WTC11 (cell line): ENCODE data around the gene RBPMS2. TPM values are rescaled to one million over a fixed set of nuclear protein-coding genes. Genes with fewer than 3 reads are reported as not detected.

Source experiments
- ATAC-seq: fragments of 200-7000 bp; cut with Tn5 transposase; 2 replicates; pipeline ENCODE4 v1.10.0; 2021; ENCODE audit warnings: mild to moderate bottlenecking, moderate library complexity
- Bru-seq: library from RNA; stranded (reverse); fragments of 400-500 nt; gene quantifications from one replicate; lab custom pipeline; 2021; lab: Mats Ljungman, UMichigan
- CTCF ChIA-PET: fragments of 300-600 bp; sonication (Branson Sonifier 250); formaldehyde crosslinking; loops from one replicate; lab custom pipeline; 2021; ENCODE audit warnings: antibody characterized with exemption; lab: Charles Lee
- POLR2A ChIA-PET: fragments of 350-600 bp; sonication (Branson Sonifier 250); formaldehyde crosslinking; loops from one replicate; lab custom pipeline; 2021; ENCODE audit warnings: antibody characterized with exemption; lab: Charles Lee
- DNase-seq: peaks from one replicate; pipeline ENCODE4 v3.0.0; 2021; ENCODE audit warnings: low spot score
- H3K27ac Mint-ChIP-seq: 2 replicates; pipeline ENCODE4 v1.8.0; 2021; ENCODE audit warnings: mixed read lengths
- H3K27me3 Mint-ChIP-seq: 2 replicates; pipeline ENCODE4 v1.8.0; 2021; ENCODE audit warnings: low read depth, mild to moderate bottlenecking, moderate library complexity, mixed read lengths
- H3K36me3 Mint-ChIP-seq: 2 replicates; pipeline ENCODE4 v1.8.0; 2021; ENCODE audit warnings: mixed read lengths
- H3K4me1 Mint-ChIP-seq: 2 replicates; pipeline ENCODE4 v1.8.0; 2022; ENCODE audit warnings: mixed read lengths
- H3K4me3 Mint-ChIP-seq: 2 replicates; pipeline ENCODE4 v1.8.0; 2021; ENCODE audit warnings: mild to moderate bottlenecking, moderate library complexity, mixed read lengths
- H3K9me3 Mint-ChIP-seq: 2 replicates; pipeline ENCODE4 v1.8.0; 2021; ENCODE audit warnings: mixed read lengths
- ATF6 ChIP-seq: sonication (generic); formaldehyde crosslinking; IDR thresholded peaks from 2 replicates; pipeline ENCODE4 v1.8.1; 2023; ENCODE audit warnings: mild to moderate bottlenecking, missing genetic modification reagents
- E2F4 ChIP-seq: sonication (generic); formaldehyde crosslinking; IDR thresholded peaks from 2 replicates; pipeline ENCODE4 v1.8.1; 2022; ENCODE audit warnings: low read depth, mild to moderate bottlenecking, moderate library complexity, missing genetic modification reagents, borderline replicate concordance
- ERG ChIP-seq: fragments of 250-450 bp; sonication (Bioruptor Pico); IDR thresholded peaks from 2 replicates; pipeline ENCODE4 v1.8.0; 2021; ENCODE audit warnings: mild to moderate bottlenecking
- ETV6 ChIP-seq: sonication (generic); formaldehyde crosslinking; IDR thresholded peaks from 2 replicates; pipeline ENCODE4 v1.8.1; 2022; ENCODE audit warnings: mild to moderate bottlenecking, missing genetic modification reagents
- FOXK1 ChIP-seq: sonication (generic); formaldehyde crosslinking; IDR thresholded peaks from 2 replicates; pipeline ENCODE4 v1.8.0; 2022; ENCODE audit warnings: mild to moderate bottlenecking, moderate library complexity, missing genetic modification reagents
- FOXP4 ChIP-seq: sonication (generic); formaldehyde crosslinking; IDR thresholded peaks from 2 replicates; pipeline ENCODE4 v1.8.0; 2022; ENCODE audit warnings: mild to moderate bottlenecking, missing genetic modification reagents
- MLX ChIP-seq: sonication (generic); formaldehyde crosslinking; IDR thresholded peaks from 2 replicates; pipeline ENCODE4 v1.8.1; 2023; ENCODE audit warnings: mild to moderate bottlenecking, missing genetic modification reagents, moderate library complexity
- NFATC4 ChIP-seq: fragments of 250-450 bp; sonication (Bioruptor Pico); IDR thresholded peaks from 2 replicates; pipeline ENCODE4 v1.9.0; 2021; ENCODE audit warnings: mild to moderate bottlenecking
- NR3C1 ChIP-seq: sonication (generic); formaldehyde crosslinking; conservative IDR thresholded peaks from 2 replicates; pipeline ENCODE4 v1.8.1; 2023; ENCODE audit warnings: low read depth, mild to moderate bottlenecking, missing genetic modification reagents
- RELA ChIP-seq: sonication (generic); formaldehyde crosslinking; IDR thresholded peaks from 2 replicates; pipeline ENCODE4 v1.8.1; 2022; ENCODE audit warnings: missing genetic modification reagents, mild to moderate bottlenecking, borderline replicate concordance
- SMAD3 ChIP-seq: sonication (generic); formaldehyde crosslinking; IDR thresholded peaks from 2 replicates; pipeline ENCODE4 v1.8.0; 2022; ENCODE audit warnings: missing genetic modification reagents, mild to moderate bottlenecking, borderline replicate concordance
- ZNF396 ChIP-seq: fragments of 250-450 bp; sonication (Bioruptor Pico); IDR thresholded peaks from 2 replicates; pipeline ENCODE4 v1.8.0; 2021; ENCODE audit warnings: mild to moderate bottlenecking, moderate library complexity, borderline replicate concordance
- ZNF416 ChIP-seq: fragments of 250-450 bp; sonication (Bioruptor Pico); IDR thresholded peaks from 2 replicates; pipeline ENCODE4 v1.9.0; 2021; ENCODE audit warnings: mild to moderate bottlenecking, inconsistent platforms
- ZNF423 ChIP-seq: fragments of 250-450 bp; sonication (Bioruptor Pico); IDR thresholded peaks from 2 replicates; pipeline ENCODE4 v2.1.2; 2022; ENCODE audit warnings: mild to moderate bottlenecking, moderate library complexity
- ZNF425 ChIP-seq: fragments of 250-450 bp; sonication (Bioruptor Pico); conservative IDR thresholded peaks from 2 replicates; pipeline ENCODE4 v1.9.0; 2021; ENCODE audit warnings: mild to moderate bottlenecking
- ZSCAN18 ChIP-seq: fragments of 250-450 bp; sonication (Bioruptor Pico); IDR thresholded peaks from 2 replicates; pipeline ENCODE4 v2.1.2; 2022; ENCODE audit warnings: mild to moderate bottlenecking, moderate library complexity
- long read RNA-seq, 3 experiments: library from RNA in 1 of 3; library from capped mRNA in 1 of 3; library from polyadenylated mRNA in 1 of 3; unstranded in 2 of 3; stranded (forward) in 1 of 3; transcript quantifications; one replicate each; pipeline ENCODE4 v2.0.0, GENCODE V29; 2021
- total RNA-seq: library from RNA; stranded (reverse); gene quantifications from 3 replicates; pipeline ENCODE4 v1.2.3, GENCODE V29; 2021

The RBPMS2 gene
- total RNA-seq (195 to 210 TPM (median 202 TPM) in 3 replicates), Bru-seq, nascent RNA (percentile 90 among the genes with signal in this experiment)
- long read RNA-seq, experiment 1, transcript RBPMS2-201 (8 exons, 2,008 nt): major isoform, 868 of 1,041 reads
- long read RNA-seq, experiment 1, partial matches to known transcripts: 77 of 1,041 reads
- long read RNA-seq, experiment 1, other reads (novel, unspliced or antisense): 96 of 1,041 reads
- long read RNA-seq, experiment 2, transcript RBPMS2-201 (8 exons, 2,008 nt): major isoform, 190 of 370 reads
- long read RNA-seq, experiment 2, partial matches to known transcripts: 124 of 370 reads
- long read RNA-seq, experiment 2, other reads (novel, unspliced or antisense): 56 of 370 reads
- long read RNA-seq, experiment 3, transcript RBPMS2-201 (8 exons, 2,008 nt): major isoform, 18 of 37 reads
- long read RNA-seq, experiment 3, partial matches to known transcripts: 5 of 37 reads
- long read RNA-seq, experiment 3, other reads (novel, unspliced or antisense): 14 of 37 reads

- ChIA-PET CTCF (interaction anchor here (3.1 kb wide), 1 partner anchor 33 kb away, joined by 25 read pairs; no protein-coding TSS in a partner anchor), POLR2A (interaction anchor here (0.5 to 3.1 kb wide), 3 partner anchors 11 to 35 kb away, joined by 3 to 28 read pairs (median 3); no protein-coding TSS in a partner anchor)
These were observed at the start of gene RBPMS2 for GRCh38 chr15:64775551-64776401. TSS of gene RBPMS2 (minus strand) at chr15:64775589. CDS start at chr15:64775319, 270 bp downstream.

GRCh38 chr15:64824929-64825430 lies 49.6 kb upstream of the RBPMS2 start:
- no peaks in the 10 kb centered on the region for H3K9me3 Mint-ChIP-seq
- CTCF ChIA-PET: interaction anchor here (0.9 to 1.9 kb wide), 8 partner anchors 10 to 125 kb away, joined by 3 to 21 read pairs (median 4); no protein-coding TSS in a partner anchor
- peak overlapping the region; percentile 92 for H3K27ac Mint-ChIP-seq
- TF ChIP-seq ETV6 (CRISPR knock-in tag) (0 out of 2 replicates have a peak, but pooled peaks have one; percentile 1), ATF6 (CRISPR knock-in tag) (no peak), FOXP4 (CRISPR knock-in tag) (peak; percentile 8; the same call in 1 of the 2 replicates), RELA (CRISPR knock-in tag) (no peak), ZSCAN18 (CRISPR knock-in tag) (no peak), ERG (CRISPR knock-in tag) (no peak), FOXK1 (no peak; the same call in 1 of the 2 replicates), SMAD3 (CRISPR knock-in tag) (no peak)

More at GRCh38 chr15:64775551-64776401, at the start of gene RBPMS2:
- H3K36me3 Mint-ChIP-seq: no peaks in the 10 kb centered on the region; the same call in 1 of the 2 replicates
- peak; percentile 30 for ATAC-seq
- no peak for TF ChIP-seq ZNF396 (CRISPR knock-in tag)
- no peak for TF ChIP-seq NR3C1 (CRISPR knock-in tag)
- TF ChIP-seq MLX: no peak
- TF ChIP-seq ZNF425 (CRISPR knock-in tag): no peak
- TF ChIP-seq ZNF423: peak; percentile 85
- TF ChIP-seq NFATC4 (CRISPR knock-in tag): no peak
- no peak for TF ChIP-seq E2F4
- no peak for TF ChIP-seq ZNF416 (CRISPR knock-in tag)
- H3K4me1 Mint-ChIP-seq: peaks cover 68% of the 10 kb centered on the region
- peak; percentile 54 for DNase-seq
- H3K27me3 Mint-ChIP-seq: no peaks in the 10 kb centered on the region
- H3K4me3 Mint-ChIP-seq: peak within 1 kb of the TSS; percentile 94
- peak within 1 kb of the TSS; percentile 95 for H3K27ac Mint-ChIP-seq
- no peaks in the 10 kb centered on the region for H3K9me3 Mint-ChIP-seq

More at GRCh38 chr15:64824929-64825430, 49.6 kb upstream of the RBPMS2 start:
- no peak for DNase-seq
- H3K4me3 Mint-ChIP-seq: peak overlapping the region; percentile 92
- no peaks in the 10 kb centered on the region for H3K27me3 Mint-ChIP-seq
- peaks cover 44% of the 10 kb centered on the region for H3K36me3 Mint-ChIP-seq
- peaks cover 30% of the 10 kb centered on the region for H3K4me1 Mint-ChIP-seq
- POLR2A ChIA-PET: interaction anchor here (0.9 to 2.4 kb wide), 12 partner anchors 9 to 97 kb away, joined by 3 to 45 read pairs (median 6); no protein-coding TSS in a partner anchor
- ATAC-seq: peak; percentile 3; the same call in 1 of the 2 replicates
